GM18517 (cell line): Measurements from ENCODE around the gene SDR42E1.

Experiments used
- ATAC-seq: cut with Tn5 transposase; IDR thresholded peaks from one replicate; pipeline ENCODE4 v1.9.1; 2021; ENCODE audit warnings: mild to moderate bottlenecking, moderate library complexity; ENCODE audit not compliant: unreplicated experiment

Gene SDR42E1, protein sequence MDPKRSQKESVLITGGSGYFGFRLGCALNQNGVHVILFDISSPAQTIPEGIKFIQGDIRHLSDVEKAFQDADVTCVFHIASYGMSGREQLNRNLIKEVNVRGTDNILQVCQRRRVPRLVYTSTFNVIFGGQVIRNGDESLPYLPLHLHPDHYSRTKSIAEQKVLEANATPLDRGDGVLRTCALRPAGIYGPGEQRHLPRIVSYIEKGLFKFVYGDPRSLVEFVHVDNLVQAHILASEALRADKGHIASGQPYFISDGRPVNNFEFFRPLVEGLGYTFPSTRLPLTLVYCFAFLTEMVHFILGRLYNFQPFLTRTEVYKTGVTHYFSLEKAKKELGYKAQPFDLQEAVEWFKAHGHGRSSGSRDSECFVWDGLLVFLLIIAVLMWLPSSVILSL

DNA sequence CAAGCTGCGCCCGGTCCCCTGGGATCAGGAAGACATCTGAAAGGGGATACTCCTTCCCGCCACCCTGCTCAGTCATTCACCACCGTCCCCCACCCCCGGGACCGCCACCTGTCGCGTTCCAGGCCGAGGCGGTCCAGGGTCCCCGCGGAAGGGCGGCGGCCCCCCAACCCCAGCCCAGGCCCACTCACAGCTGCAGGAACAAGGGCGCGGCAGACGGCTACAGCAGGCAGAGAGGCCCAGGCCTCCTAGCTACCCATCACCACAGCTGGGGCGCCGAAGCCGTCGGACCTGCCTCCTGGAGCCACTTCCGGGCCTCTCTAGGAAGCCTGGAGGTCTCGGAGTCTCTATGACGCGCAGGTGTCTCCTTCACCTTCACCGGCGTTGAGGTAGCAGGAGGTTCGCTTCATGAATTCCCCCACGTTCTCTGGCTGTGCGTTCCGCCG lies at the start of gene SDR42E1:
Gene SDR42E1 (minus strand): TSS at position 272 of the 443 bp plus-strand sequence. CDS start 10,612 bp downstream, outside the sequence.
- ATAC-seq: peak; percentile 85

DNA sequence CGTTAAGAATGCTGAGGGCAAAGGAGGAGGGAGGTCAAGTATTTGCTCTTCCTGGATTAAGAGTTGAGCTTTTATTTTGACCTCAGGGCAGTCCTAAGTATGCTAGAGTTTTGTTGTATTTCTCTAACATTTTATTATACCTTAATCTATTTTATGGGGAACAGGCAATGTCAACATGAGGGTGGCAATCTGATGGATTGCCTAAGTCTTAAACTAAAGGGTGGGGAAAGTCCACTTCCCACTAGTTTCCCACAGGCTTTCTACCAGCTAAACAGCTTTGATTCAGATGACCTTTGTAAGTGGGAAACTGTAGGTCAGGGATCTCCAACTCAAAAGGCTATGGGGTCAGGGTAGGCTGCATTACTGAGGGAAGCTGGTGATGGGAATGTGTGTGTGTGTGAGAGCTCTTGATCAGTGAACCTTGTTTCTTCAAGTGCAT lies 48.7 kb upstream of the SDR42E1 start:
- no peak for ATAC-seq

DNA sequence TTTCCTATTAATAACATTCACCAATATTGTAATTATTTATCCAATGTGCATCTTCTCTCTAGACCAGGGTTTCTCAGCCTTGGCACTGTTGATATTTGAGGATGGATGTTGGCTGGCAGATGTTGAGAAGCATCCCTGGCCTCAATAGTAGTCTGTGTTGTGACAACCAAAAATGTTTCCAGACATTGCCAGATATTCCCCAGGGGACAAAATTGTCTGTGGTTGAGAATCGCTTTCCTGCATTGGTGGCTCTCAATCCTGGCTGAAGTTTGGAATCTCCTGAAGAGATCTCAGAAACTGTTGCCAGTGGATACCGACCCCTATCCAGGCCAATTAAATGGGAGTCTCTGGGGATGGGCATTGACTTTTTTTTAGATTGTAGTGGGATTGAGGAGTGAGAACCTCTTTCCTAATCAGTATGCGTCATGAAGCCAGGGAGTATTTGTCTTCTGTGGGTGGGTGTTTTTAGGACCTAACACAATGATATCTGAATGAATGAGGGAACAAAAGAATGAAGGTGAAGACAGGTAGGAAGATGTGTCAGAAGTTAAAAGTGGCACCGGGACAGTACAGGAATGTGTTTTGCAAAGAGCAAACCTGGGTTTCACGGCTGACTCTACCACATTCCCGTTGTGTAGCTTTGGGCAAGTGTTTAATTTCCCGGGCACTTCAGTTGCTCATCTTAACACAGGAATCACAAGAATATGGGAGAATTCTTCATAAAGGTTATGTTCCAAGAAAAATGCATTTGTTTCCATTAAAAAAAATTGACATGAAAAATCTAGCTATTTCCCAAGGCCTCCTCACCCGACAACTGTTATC lies 48.1 kb upstream of the SDR42E1 start:
- no peak for ATAC-seq

DNA sequence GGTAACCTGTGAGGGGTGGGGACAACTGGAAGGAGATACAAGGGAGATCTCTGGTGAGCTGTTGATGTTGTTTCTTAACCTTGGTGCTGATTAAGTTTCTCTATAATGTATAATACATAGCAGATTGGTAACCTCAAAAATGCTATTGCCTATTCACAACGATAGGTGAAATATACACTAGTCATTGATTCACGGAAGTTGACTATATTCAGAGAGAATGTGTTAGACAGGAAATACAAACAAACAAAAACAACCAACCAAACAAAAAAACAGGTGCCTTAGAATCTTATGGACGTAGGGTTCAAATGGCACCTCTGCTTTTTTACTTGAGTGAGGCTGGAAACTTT lies 45.3 kb upstream of the SDR42E1 start:
- ATAC-seq: no peak

DNA sequence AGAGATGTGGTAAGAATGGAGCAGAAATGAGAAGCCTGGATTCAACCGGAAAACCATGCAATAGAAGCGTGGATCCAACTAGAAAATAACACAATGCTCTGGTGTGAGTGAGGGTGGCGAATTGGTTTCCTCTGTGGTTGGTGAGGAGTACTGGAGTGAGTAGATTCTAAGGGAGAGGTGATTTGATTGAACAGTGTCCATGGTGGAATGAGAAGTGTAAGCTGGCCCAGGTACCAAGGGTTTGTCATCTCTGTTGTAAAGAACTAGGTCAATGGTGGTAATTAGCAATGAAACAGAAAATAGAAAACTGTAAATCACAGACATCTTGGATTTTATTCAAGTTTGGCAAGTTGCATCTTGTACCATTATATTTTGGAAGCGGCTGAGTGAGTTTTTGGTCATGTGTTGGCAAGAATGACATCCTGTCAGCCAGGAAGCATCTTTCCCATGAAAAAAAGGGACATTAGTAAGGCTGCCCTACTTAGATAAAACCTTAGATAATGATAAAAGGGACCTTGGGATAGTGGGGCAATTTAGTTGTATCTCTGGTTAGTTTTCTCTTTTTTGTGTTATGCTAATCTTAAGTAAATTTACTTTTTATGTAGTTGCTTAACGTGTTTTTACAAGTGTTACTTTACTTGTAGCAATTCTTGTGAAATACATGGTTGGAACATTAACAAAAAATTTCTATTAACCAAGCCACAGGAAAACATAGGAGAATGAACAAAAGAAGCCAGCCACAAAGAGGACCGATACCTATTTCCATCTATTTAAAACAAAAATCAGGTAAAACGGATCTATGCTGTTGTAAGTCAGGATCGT lies 44.7 kb upstream of the SDR42E1 start:
- no peak for ATAC-seq

DNA sequence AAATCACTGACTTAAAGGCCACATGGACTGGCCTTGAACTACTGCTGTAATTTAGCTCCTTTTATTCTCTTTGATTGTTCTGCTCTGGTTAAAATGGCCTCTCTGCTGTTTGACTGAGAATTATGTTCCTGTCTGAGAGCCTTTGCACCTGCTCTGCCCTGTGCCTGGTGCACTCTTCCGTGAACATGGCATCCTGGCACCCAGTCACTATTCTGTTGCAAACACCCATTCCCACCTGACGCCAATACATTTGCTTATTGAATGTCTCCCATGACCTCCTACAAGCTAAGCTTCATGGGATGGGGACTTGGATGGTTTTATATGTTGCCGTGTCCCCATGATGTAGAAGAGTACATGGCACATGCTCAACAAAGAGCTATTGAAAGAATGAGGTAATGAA lies 43.8 kb upstream of the SDR42E1 start:
- no peak for ATAC-seq

DNA sequence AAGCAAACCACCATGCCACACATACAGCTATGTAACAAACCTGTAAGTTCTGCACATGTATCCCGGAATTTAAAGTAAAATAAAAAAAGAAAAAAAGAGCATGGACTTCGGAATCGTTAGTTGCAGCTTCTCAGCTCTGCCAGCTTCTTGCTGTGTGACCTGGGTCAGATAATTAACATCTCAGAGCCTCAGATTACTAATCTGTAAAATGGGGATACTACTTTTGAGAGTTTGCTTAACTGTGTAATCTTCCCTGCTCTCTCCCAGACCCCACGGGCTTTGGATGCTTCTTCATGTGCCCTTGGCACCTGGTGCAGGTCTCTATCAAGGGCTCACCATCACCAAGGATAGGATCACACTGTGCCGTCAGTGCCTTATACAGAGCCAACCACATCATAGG lies 40.4 kb upstream of the SDR42E1 start:
- ATAC-seq: no peak

DNA sequence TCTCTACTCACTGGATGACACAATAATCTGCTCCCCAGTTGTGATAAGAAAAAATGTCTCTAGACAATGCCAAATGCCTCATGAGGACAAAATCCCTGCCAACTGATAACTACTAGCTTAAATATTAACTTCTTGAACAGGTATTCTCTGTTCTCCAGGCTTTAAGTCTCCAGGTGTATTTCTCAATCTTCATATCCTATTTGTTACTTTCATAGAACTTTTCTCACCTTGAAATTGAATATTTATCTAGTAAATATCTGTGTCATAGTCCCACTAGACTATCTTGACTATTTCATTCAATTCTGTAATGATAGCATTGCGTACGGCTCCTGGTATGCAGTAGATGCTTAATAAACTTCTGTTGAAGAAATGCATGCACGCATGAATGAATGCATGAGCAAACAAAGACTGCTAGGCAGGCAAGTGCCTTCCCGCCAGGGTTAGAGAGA lies 39.7 kb upstream of the SDR42E1 start:
- no peak for ATAC-seq

DNA sequence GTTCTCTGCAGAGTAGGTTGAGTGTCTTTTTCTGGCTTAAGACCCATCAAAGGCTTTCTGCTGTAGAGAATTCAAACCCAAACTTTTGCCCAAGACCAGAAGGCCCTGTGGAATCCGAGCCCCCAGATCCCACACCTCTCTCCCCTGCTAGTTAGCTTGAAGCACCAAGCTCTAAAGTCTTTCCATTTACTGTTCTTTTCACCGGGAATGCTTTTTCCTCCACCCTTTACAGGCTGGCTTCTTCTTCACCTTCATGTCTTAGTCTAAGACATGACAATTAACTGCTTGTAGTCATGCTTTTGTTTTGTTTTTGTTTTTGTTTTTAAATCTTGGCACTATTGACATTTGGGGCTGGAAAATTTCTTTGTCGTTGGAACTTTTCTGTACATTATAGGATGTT lies 39.2 kb upstream of the SDR42E1 start:
- ATAC-seq: no peak

DNA sequence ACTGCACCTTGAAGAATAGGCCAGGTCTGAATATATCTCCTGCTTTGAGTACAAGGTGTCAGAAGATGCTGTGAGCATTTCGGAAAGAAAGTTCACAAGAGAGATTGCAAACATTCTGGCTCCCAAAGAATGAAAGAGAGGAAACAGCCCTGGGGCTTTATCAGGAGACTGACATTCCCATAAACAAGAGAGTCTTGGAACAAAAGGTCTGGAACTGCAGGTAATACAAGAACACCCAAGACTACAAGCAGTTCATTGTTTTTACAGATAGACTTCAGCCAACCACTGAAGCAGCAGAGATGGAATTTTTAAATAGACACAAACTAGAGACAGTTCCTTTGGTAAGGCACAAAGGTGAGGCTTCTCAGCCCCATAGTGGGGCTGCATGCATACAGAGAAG lies 38.2 kb upstream of the SDR42E1 start:
- ATAC-seq: no peak

DNA sequence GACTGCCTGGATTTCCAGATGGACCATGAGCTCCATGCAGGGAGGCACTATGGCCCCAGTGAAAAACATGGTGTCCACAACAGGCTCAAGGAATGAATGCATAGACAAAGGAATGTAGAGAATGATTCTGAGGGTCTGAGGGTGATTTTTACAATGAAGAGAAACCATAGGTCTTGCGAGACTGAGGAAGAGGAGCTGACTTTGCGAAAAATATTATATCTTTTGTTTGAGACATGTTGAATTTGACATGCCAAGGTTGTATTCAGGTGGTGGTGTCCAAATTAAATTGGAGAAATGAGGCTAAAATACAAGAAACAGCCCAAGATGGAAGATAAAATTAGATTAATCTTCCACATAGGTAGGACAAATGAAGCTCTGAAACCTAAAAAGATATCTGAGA lies 36.5 kb upstream of the SDR42E1 start:
- no peak for ATAC-seq

DNA sequence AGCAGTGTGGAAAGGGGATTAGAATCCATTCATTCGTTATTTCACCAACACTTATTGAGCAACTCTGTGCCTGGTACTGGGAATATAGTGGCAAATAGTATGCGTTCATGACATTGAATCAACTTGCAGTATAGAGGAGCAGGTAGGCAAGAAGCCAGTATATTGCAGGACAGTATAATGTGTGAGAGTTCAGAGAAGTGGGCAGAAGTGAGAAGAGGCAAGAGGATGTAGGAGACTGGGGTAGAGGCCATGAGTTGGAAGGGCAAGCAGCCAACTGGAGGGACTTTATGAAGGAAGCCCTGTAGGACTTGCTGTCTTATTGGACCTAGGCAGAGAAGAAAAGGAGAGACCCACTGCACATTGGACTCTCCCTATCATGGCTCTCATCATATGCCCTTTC lies 36.1 kb upstream of the SDR42E1 start:
- ATAC-seq: no peak

DNA sequence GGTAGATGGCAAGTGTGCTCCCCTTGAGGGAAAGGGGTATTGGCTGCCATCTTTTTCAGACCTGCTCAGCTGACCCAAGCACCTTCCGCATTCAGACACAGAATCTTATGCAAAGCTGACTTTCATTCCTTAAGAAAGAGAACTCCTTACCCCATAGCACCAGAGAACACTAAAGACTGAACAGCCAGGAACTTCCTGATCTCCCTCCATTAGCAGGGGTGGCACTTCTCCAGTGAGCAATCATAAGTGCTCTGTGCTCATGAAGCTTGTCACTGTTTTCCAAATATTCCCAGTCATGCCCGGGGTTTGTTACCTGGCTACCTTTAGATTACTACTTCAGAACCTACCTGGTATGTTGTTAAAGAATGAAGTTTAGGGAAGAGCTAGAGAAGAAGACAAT lies 35.7 kb upstream of the SDR42E1 start:
- no peak for ATAC-seq

DNA sequence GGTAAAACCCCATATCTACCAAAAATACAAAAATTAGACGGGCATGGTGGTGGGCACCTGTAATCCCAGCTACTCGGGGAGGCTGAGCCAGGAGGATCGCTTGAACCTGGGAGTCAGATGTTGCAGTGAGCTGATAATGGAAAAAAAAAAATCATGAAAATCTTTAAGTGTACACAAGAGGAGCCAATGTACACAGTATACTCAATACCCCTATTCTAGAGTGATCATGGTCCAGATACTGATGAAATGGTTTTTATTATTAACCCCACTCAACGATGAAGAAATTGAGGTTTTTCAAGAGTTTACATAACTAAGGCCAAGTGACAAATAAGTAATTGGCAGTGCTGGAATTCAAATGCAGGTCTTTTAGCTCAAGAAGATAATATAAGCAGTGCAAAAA lies 35.3 kb upstream of the SDR42E1 start:
- ATAC-seq: no peak

DNA sequence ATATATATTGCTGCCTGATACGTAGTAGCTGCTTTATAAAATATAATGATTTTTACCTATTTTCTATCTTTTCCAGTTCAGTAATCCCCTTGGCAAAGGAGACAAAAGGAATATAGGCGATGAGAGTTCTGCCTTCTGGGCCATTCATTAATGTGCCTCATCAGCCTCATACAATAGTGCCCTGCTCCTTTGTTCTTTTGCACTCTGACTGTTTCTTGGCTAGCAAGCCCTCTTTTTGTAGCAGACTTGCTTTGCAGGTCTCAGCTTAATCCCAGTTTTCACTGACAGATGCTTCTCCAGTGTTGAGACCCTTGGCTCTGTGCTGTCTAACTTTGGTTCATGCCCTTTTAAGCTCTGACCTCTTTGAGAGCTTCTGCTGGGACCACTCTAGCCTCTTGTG lies 34.2 kb upstream of the SDR42E1 start:
- no peak for ATAC-seq

DNA sequence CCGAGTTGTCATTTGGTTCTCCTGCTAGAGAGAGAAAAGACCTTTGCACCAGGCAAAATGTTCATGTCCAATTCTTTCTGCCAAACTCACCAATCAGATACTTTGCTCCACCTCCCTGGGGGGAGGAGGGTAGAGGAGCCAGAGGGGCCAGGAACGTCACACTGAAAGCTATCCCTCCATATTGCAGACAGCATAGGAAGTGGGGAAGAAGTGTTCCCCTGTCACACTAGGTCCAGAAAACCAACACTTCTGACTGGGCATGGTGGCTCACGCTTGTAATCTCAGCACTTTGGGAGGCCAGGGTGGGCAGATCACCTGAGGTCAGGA lies 33.3 kb upstream of the SDR42E1 start:
- no peak for ATAC-seq

DNA sequence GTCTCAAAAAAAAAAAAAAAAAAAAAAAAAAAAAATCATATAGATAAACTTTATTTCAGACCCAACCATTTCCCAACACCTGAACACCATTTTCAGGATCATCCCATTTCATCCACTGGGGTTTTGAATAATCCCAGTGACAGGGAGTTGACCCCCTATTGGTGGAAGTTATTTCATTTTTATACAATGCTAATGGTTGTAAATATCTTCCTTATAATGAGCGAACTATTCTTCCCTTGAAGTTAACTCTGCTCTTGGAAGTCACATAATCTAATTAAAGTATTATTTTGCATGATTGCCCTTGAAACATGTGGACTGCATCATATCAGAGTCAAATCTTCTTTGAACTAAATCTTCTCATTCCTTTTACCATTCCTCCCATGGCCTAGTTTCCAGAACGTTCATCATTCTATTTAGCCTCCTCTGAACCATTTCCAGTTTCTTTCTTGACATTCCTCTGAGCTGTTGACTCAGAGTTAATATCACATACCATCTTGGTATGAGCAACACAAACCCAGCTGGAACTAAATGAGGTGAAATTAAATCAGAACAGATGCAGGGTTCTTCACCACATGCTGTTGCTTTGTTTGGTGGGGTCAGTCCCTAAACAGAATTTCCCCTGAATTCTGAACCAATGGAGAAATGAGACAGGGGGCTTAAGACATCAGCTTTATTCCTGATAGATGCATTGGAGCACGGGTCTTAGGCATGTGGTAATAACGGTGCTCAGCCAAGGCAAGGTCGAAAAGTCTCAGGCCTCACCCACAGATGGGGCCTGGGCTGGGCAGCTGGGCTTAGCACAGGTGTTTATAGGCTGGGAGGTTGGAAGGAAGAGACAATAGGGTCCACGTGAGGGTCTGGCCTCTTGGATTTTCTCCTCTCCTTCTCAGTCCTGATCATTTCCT lies 32.7 kb upstream of the SDR42E1 start:
- no peak for ATAC-seq

DNA sequence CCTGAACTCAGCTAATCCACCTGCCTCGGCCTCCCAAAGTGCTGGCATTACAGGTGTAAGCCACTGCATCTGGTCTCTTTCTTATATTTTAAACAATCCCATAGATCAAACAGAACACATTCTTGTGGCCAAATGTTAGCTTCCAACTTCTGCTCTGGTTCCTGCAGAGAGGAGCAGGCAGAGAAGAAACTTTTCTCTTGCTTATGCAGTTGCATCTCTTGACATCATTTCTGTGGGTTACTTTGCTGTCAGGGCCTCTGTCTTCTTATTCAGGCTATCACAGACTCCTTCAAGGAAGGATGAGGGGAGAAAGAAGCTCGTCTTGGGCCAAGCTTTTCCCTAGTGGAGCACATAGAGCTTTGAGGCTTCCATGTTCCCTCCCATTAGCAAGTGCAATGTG lies 31.6 kb upstream of the SDR42E1 start:
- no peak for ATAC-seq

DNA sequence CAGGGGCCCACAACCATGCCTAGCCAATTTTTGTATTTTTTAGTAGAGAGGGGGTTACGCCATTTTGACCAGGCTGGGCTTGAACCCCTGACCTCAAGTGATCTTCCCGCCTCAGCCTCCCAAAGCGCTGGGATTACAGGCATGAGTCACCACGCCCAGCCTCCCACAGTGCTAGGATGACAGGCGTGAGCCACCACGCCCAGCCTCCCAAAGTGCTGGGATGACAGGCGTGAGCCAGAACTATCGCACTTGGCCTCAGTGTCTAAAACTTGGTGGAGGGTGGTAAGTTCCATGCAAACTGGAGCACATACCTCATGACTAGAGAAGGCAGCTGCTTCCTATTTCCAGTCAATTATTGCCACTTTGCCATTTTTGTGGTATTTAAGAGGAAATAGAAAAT lies 30.9 kb upstream of the SDR42E1 start:
- no peak for ATAC-seq

DNA sequence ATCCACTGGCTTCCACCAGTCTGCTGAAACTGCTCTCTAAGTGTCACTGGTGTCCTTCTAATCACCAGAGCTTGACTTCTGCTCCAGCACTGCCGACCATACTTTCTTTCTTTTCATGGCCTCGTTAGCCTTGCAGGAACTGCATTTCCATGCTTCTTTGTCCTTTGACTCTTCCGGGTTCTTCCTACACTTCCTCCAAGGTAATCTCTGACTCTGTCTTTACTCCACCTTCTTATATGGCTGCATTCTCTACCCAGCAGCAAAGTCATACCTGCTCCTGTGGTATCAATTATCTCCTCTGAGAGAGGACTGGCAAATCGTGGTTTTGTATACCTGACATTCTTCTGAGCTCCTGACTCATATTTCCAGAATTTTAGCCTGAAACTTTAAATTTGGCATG lies 30.3 kb upstream of the SDR42E1 start:
- no peak for ATAC-seq
